Gastrocnemius medialis (tissue), 4 donors: ENCODE measurements around the gene ISG20L2.

Experiments
- POLR2A ChIP-seq, 2 donors: fragments of 450-650 bp; IDR thresholded peaks; one replicate each; pipeline ENCODE4 v1.6.1; 2017; ENCODE audit warnings: antibody characterized with exemption in 2 of 2, mild to moderate bottlenecking in 2 of 2, moderate library complexity in 2 of 2
- TF ChIP-seq, protein P1 (sequence below), 5 experiments: fragments of 450-650 bp in 3 of 5; fragments of 200-600 bp in 2 of 5; sonication (generic) in 2 of 5; IDR thresholded peaks in 4 of 5; conservative IDR thresholded peaks in 1 of 5; 1 replicate in 4 of 5; 2 replicates in 1 of 5; pipeline ENCODE4 v1.5.1; 2016 to 2019; ENCODE audit warnings: antibody characterized with exemption in 5 of 5, mild to moderate bottlenecking in 3 of 5, moderate library complexity in 3 of 5

DNA sequence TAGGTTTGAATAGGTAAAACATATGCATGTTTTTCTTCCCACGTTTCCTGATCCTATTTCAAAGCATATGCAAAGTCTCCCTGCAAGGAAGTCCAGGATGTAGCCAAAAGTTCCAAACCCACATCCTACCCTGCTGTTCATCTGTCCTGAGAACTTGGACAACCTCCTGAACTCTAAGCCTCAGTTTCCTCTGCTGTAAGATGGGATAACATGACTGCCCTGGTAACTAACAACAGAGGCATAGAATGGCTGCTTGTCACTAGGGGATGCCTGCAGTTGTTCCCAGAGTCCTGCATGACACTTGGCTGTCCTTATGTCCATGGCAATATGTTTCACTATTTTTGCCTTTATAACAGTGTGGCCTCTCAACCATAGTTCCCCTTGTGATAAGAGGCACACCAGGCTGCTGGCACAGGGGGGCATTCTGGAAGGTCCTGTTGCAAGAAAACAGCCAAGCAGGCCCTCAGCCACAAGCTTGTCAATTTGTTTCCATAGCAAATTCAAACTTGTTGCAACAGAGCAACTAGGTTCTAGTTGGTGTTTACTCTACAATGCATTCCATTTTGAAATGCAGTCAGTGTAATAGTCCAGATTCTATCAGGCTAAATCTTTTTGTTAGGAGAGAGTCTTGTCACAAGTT lies 24.4 kb upstream of the ISG20L2 start:
- TF ChIP-seq, protein P1, sequence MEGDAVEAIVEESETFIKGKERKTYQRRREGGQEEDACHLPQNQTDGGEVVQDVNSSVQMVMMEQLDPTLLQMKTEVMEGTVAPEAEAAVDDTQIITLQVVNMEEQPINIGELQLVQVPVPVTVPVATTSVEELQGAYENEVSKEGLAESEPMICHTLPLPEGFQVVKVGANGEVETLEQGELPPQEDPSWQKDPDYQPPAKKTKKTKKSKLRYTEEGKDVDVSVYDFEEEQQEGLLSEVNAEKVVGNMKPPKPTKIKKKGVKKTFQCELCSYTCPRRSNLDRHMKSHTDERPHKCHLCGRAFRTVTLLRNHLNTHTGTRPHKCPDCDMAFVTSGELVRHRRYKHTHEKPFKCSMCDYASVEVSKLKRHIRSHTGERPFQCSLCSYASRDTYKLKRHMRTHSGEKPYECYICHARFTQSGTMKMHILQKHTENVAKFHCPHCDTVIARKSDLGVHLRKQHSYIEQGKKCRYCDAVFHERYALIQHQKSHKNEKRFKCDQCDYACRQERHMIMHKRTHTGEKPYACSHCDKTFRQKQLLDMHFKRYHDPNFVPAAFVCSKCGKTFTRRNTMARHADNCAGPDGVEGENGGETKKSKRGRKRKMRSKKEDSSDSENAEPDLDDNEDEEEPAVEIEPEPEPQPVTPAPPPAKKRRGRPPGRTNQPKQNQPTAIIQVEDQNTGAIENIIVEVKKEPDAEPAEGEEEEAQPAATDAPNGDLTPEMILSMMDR (IDR thresholded peaks at IDR 0.05 in 4 of 5, conservative IDR thresholded peaks at IDR 0.05 in 1 of 5), result no peak
- TF ChIP-seq POLR2A (IDR thresholded peaks at IDR 0.05), result no peak
